Measurements from ENCODE around the gene MED8.

- TF ChIP-seq POLR2A (IDR thresholded peaks at IDR 0.05; ENCODE audit: low read depth, low read length) (no peak), USF2 (IDR thresholded peaks at IDR 0.05; ENCODE audit: borderline replicate concordance, low read depth, low read length) (no peak)
These were observed 23.0 kb downstream of the MED8 start for GRCh38 chr1:43366601-43367025.
